Measurements from ENCODE around the gene ERCC6.

ERCC6 gene

GRCh38 chr10:49508654-49509053 is 30.3 kb downstream of the ERCC6 start:
- no peak for DNase-seq

- peak; percentile 48 for DNase-seq
These were observed 30.7 kb downstream of the ERCC6 start for GRCh38 chr10:49508249-49508648.

GRCh38 chr10:49505589-49505988 is 33.3 kb downstream of the ERCC6 start:
- DNase-seq, result no peak

GRCh38 chr10:49505076-49505475 is 33.8 kb downstream of the ERCC6 start:
- no peak for DNase-seq

- DNase-seq, result no peak
These were observed 34.4 kb downstream of the ERCC6 start for GRCh38 chr10:49504528-49504927.

GRCh38 chr10:49502358-49502757 is 36.6 kb downstream of the ERCC6 start:
- no peak for DNase-seq

GRCh38 chr10:49500412-49500811 is 38.5 kb downstream of the ERCC6 start:
- DNase-seq, result no peak

GRCh38 chr10:49499305-49499851 is 39.5 kb downstream of the ERCC6 start:
- DNase-seq, result no peak

GRCh38 chr10:49498425-49498824 is 40.5 kb downstream of the ERCC6 start:
- no peak for DNase-seq

GRCh38 chr10:49497358-49497757 is 41.6 kb downstream of the ERCC6 start:
- no peak for DNase-seq

GRCh38 chr10:49488056-49488717 is 50.7 kb downstream of the ERCC6 start:
- no peak for DNase-seq

GRCh38 chr10:49486738-49487137 is 52.2 kb downstream of the ERCC6 start:
- DNase-seq, result no peak

- DNase-seq, result no peak
These were observed 52.9 kb downstream of the ERCC6 start for GRCh38 chr10:49486009-49486408.

GRCh38 chr10:49484486-49485235 is 54.3 kb downstream of the ERCC6 start:
- DNase-seq, result no peak

GRCh38 chr10:49478819-49479218 is 60.1 kb downstream of the ERCC6 start:
- no peak for DNase-seq

- no peak for DNase-seq
These were observed 64.0 kb downstream of the ERCC6 start for GRCh38 chr10:49474901-49475300.

GRCh38 chr10:49471532-49471931 is 67.4 kb downstream of the ERCC6 start:
- no peak for DNase-seq

GRCh38 chr10:49465736-49466135 is 73.2 kb downstream of the ERCC6 start:
- DNase-seq, result no peak

Measured in GF-D8 (cell line).